ENCODE measurements around the gene CFAP57. TPM values are rescaled to one million over a fixed set of nuclear protein-coding genes. Genes with fewer than 3 reads are reported as not detected.

CFAP57 gene
- total and polyA plus RNA-seq, 2 of the 4 experiments (the other 2 are of a cell fraction), result 0.29 to 0.36 TPM

GRCh38 chr1:43267818-43268425 lies 95.8 kb downstream of the CFAP57 start:
- Histone ChIP-seq H3K4me3 (ENCODE audit: insufficient read depth, low read depth, low read length) (no peak overlapping the region), H4K8ac (ENCODE audit: low read depth in 2 of 2, low read length in 2 of 2) (no peak overlapping the region), H2BK120ac (ENCODE audit: low read depth, low read length) (no peak overlapping the region), H4K5ac (ENCODE audit: low read depth, low read length) (no peak overlapping the region), H3K4me2 (ENCODE audit: low read depth, low read length) (no peak overlapping the region), H2BK15ac (ENCODE audit: low read depth, low read length) (no peak overlapping the region), H4K91ac (ENCODE audit: insufficient read depth, low read depth, low read length) (no peak overlapping the region), H3K23ac (ENCODE audit: low read depth, low read length) (no peak overlapping the region), H2BK20ac (ENCODE audit: low read depth, low read length) (no peak overlapping the region; the same call in 1 of the 2 replicates), H3K9me3 (ENCODE audit: control insufficient read depth, insufficient read depth, low read length) (no peaks in the 10 kb centered on the region; the same call in 1 of the 2 replicates), H3K4me1 (ENCODE audit: control insufficient read depth, insufficient read depth, low read length) (peaks cover 4% of the 10 kb centered on the region; the same call in 1 of the 2 replicates), H3K18ac (ENCODE audit: low read depth, low read length) (no peak overlapping the region), H3K9me1 (ENCODE audit: insufficient read depth, low read length) (no peaks in the 10 kb centered on the region), H3K4ac (ENCODE audit: low read depth, low read length) (no peak overlapping the region; the same call in 1 of the 2 replicates), H3K14ac (replicated peaks; ENCODE audit: low read depth, low read length) (no peak overlapping the region), H3K79me1 (ENCODE audit: low read depth in 1 of 2, low read length in 2 of 2) (no peaks in the 10 kb centered on the region), H4K20me1 (ENCODE audit: insufficient read depth, low read length) (no peaks in the 10 kb centered on the region), H3K9ac (ENCODE audit: low read depth, low read length) (no peak overlapping the region), H2BK5ac (ENCODE audit: low read depth, low read length, poor library complexity, severe bottlenecking) (no peak overlapping the region), H3K27ac (ENCODE audit: insufficient read depth, low read length) (no peak overlapping the region), H3K27me3 (ENCODE audit: control insufficient read depth, insufficient read depth, low read length) (peaks cover 2% of the 10 kb centered on the region; the same call in 1 of the 2 replicates), H2AK9ac (replicated peaks; ENCODE audit: low read depth, low read length, poor library complexity) (no peak overlapping the region), H3K56ac (ENCODE audit: extremely low read depth, insufficient read depth, low read length) (peak overlapping the region; percentile 14; the same call in 1 of the 2 replicates), H2AK5ac (ENCODE audit: low read depth, low read length) (0 out of 2 replicates have a peak overlapping the region, but pooled peaks have one; percentile 15), H3K36me3 (ENCODE audit: control insufficient read depth, insufficient read depth, low read length) (no peaks in the 10 kb centered on the region), H2AFZ (replicated peaks; ENCODE audit: low read length, poor library complexity) (peak overlapping the region; percentile 21)
- intact Hi-C loops (cut with micrococcal nuclease), result no loop called here
- TF ChIP-seq CTCF (conservative IDR thresholded peaks at IDR 0.05; ENCODE audit: low read depth, low read length) (no peak), FOS (IDR thresholded peaks at IDR 0.05; ENCODE audit: low read depth, low read length) (no peak), POLR2A (IDR thresholded peaks at IDR 0.05; ENCODE audit: low read depth, low read length) (no peak), RAD21 (IDR thresholded peaks at IDR 0.05; ENCODE audit: low read length) (no peak), NFE2L2 (IDR thresholded peaks at IDR 0.05; ENCODE audit: low read depth, low read length) (no peak), BHLHE40 (IDR thresholded peaks at IDR 0.05; ENCODE audit: low read depth, low read length) (no peak), CHD1 (IDR thresholded peaks at IDR 0.05; ENCODE audit: low read depth, low read length) (no peak), RFX5 (IDR thresholded peaks at IDR 0.05; ENCODE audit: low read depth, low read length) (no peak), ELK1 (IDR thresholded peaks at IDR 0.05; ENCODE audit: borderline replicate concordance, low read depth, low read length) (no peak), SMC3 (IDR thresholded peaks at IDR 0.05; ENCODE audit: low read depth, low read length) (no peak), MAFK (IDR thresholded peaks at IDR 0.05; ENCODE audit: low read depth, low read length) (no peak), MXI1 (IDR thresholded peaks at IDR 0.05; ENCODE audit: borderline replicate concordance, low read depth, low read length) (no peak), CEBPB (IDR thresholded peaks at IDR 0.05; ENCODE audit: low read depth, low read length) (no peak)
- DNase-seq (no peak), ATAC-seq (ENCODE audit: low read depth) (no peak)
- ChIA-PET POLR2A (ENCODE audit: unreplicated experiment) (no interaction called here), CTCF (no interaction called here)
- no TSS peak for BruUV-seq (replicated peaks)
- in situ Hi-C loops (cut with MboI; ENCODE audit: low sequenced_read_pairs), result no loop called here
- dilution Hi-C loops (cut with HindIII; ENCODE audit: low sequenced_read_pairs, unreplicated experiment), result no loop called here
- WGBS, 2 experiments (ENCODE audit: extremely low coverage in 2 of 2, insufficient read length in 1 of 2), result no CpG with 5 or more reads among the region's 3 CpGs

Measured in IMR-90 (cell line).